K562 (cell line): ENCODE measurements around the gene ATP8A1. TPM values are rescaled to one million over a fixed set of nuclear protein-coding genes. Genes with fewer than 3 reads are reported as not detected.

Experiments
- ATAC-seq: fragments of 200-7000 bp; cut with Tn5 transposase; 3 replicates; pipeline ENCODE4 v1.9.1; 2020; ENCODE audit warnings: moderate library complexity
- BruUV-seq: library from RNA; stranded (reverse); fragments of 400-500 nt; replicated peaks from 2 replicates; lab custom pipeline; 2021; lab: Mats Ljungman, UMichigan
- CTCF ChIA-PET: fragments of 300-600 bp; formaldehyde crosslinking; extraction: SDS; loops from one replicate; lab custom pipeline; 2021; ENCODE audit warnings: low intra/inter-chr PET ratio; lab: Yijun Ruan, JAX
- POLR2A ChIA-PET: fragments of 300-600, 350-650 bp; sonication (Branson Sonifier 250); formaldehyde crosslinking; extraction: SDS; loops from one replicate; lab custom pipeline; 2021; ENCODE audit warnings: antibody characterized with exemption, inconsistent platforms; lab: Yijun Ruan, JAX
- DNase-seq, 4 experiments: peaks; one replicate each; pipeline versions ENCODE4 v3.0.0 to v3.0.0-alpha.2; 2011 to 2018; ENCODE audit warnings: low spot score in 3 of 4, mixed read lengths in 3 of 4; ENCODE audit errors: extremely low read depth in 1 of 4
- FAIRE-seq: peaks from 2 replicates; lab custom pipeline; 2011; peaks lifted over from hg19 to GRCh38; lab: Jason Lieb, UNC
- H2AFZ ChIP-seq: 2 replicates; pipeline ENCODE4 v1.6.0; 2011; ENCODE audit warnings: low read depth, low read length, control low read depth, inconsistent platforms
- H3K27ac ChIP-seq: fragments of 200-600 bp; 3 replicates; pipeline ENCODE4 v1.8.0; 2011; ENCODE audit warnings: low read depth, mild to moderate bottlenecking, control low read depth, inconsistent platforms, low read length, moderate library complexity, mixed read lengths; ENCODE audit errors: extremely low read depth
- H3K27me3 ChIP-seq, 2 experiments: fragments of 300-600 bp in 1 of 2; 2 replicates in 1 of 2; 3 replicates in 1 of 2; pipeline versions ENCODE4 v1.6.0 to v1.8.0; 2011; ENCODE audit warnings: inconsistent platforms in 2 of 2, low read length in 2 of 2, mild to moderate bottlenecking in 1 of 2, mixed read lengths in 1 of 2, moderate library complexity in 1 of 2; ENCODE audit not compliant: control insufficient read depth in 2 of 2, insufficient read depth in 2 of 2
- H3K36me3 ChIP-seq: fragments of 300-600 bp; 3 replicates; pipeline ENCODE4 v1.8.0; 2011; ENCODE audit warnings: mild to moderate bottlenecking, low read length, inconsistent platforms; ENCODE audit not compliant: control insufficient read depth, insufficient read depth
- H3K4me1 ChIP-seq, 2 experiments: fragments of 200-600 bp in 1 of 2; replicated peaks in 1 of 2; 2 replicates in 1 of 2; 3 replicates in 1 of 2; pipeline versions ENCODE4 v1.5.1 to v1.8.0; 2011; ENCODE audit warnings: inconsistent platforms in 2 of 2, low read length in 2 of 2, mild to moderate bottlenecking in 1 of 2, mixed read lengths in 1 of 2, moderate library complexity in 1 of 2; ENCODE audit not compliant: control insufficient read depth in 2 of 2, insufficient read depth in 2 of 2
- H3K4me2 ChIP-seq: 2 replicates; pipeline ENCODE4 v1.6.1; 2011; ENCODE audit warnings: low read length, control low read depth, inconsistent platforms, mixed read lengths; ENCODE audit not compliant: insufficient read depth
- H3K4me3 ChIP-seq: fragments of 200-600 bp; sonication (generic), shearing (Covaris generic); 2 replicates; pipeline ENCODE4 v1.5.1; 2016; ENCODE audit warnings: control low read depth, inconsistent platforms
- H3K79me2 ChIP-seq: fragments of 200-600 bp; 3 replicates; pipeline ENCODE4 v1.8.0; 2011; ENCODE audit warnings: low read length, inconsistent platforms; ENCODE audit not compliant: control insufficient read depth, insufficient read depth
- H3K9ac ChIP-seq, 2 experiments: 2 replicates each; pipeline versions ENCODE4 v1.6.0 to v1.6.1; 2011; ENCODE audit warnings: low read depth in 2 of 2, low read length in 2 of 2, control low read depth in 1 of 2, inconsistent platforms in 1 of 2, mild to moderate bottlenecking in 1 of 2, mixed read lengths in 1 of 2; ENCODE audit not compliant: insufficient read depth in 1 of 2
- H3K9me1 ChIP-seq: one replicate; pipeline ENCODE4 v1.6.0; 2011; ENCODE audit warnings: inconsistent platforms, mild to moderate bottlenecking, low read length, moderate library complexity; ENCODE audit not compliant: control insufficient read depth, insufficient read depth
- H3K9me3 ChIP-seq: replicated peaks from 2 replicates; pipeline ENCODE4 v1.5.1; 2011; ENCODE audit warnings: low read depth, low read length, inconsistent platforms; ENCODE audit not compliant: control insufficient read depth, insufficient read depth
- H4K20me1 ChIP-seq: replicated peaks from 2 replicates; pipeline ENCODE4 v1.6.1; 2011; ENCODE audit warnings: low read length, inconsistent platforms, mixed read lengths; ENCODE audit not compliant: control insufficient read depth, insufficient read depth
- BACH1 ChIP-seq: fragments of 200-800 bp; sonication (Bioruptor generic); IDR thresholded peaks from 2 replicates; pipeline ENCODE4 v1.6.1; 2016; ENCODE audit warnings: missing genetic modification characterization, missing compliant biosample characterization
- BMI1 ChIP-seq: fragments of 150-350 bp; IDR thresholded peaks from 2 replicates; pipeline ENCODE4 v1.6.1; 2014; ENCODE audit warnings: low read length
- COPS2 ChIP-seq: fragments of 450-650 bp; conservative IDR thresholded peaks from 2 replicates; pipeline ENCODE4 v1.6.1; 2016; ENCODE audit warnings: mild to moderate bottlenecking, moderate library complexity
- FOXO4 ChIP-seq: fragments of 450-650 bp; formaldehyde crosslinking; IDR thresholded peaks from 2 replicates; pipeline ENCODE4 v1.4.0; 2020; ENCODE audit warnings: mild to moderate bottlenecking, moderate library complexity
- HDGF ChIP-seq: fragments of 450-650 bp; IDR thresholded peaks from 2 replicates; pipeline ENCODE4 v1.6.1; 2016
- MAFK ChIP-seq: IDR thresholded peaks from 2 replicates; pipeline ENCODE4 v1.6.1; 2011; ENCODE audit warnings: low read length, improper control_type of control experiment
- NONO ChIP-seq, 2 experiments: fragments of 200-400 bp in 1 of 2; fragments of 450-650 bp in 1 of 2; formaldehyde crosslinking in 1 of 2; IDR thresholded peaks; 2 replicates each; pipeline ENCODE4 v1.6.1; 2017; ENCODE audit warnings: low read depth in 2 of 2, mild to moderate bottlenecking in 2 of 2, moderate library complexity in 2 of 2, low read length in 1 of 2
- TARDBP ChIP-seq: fragments of 450-650 bp; IDR thresholded peaks from 2 replicates; pipeline ENCODE4 v1.6.1; 2016
- TBP ChIP-seq: optimal IDR thresholded peaks from 2 replicates; pipeline ENCODE3; 2011; ENCODE audit warnings: low read depth, low read length, improper control_type of control experiment
- TCF7L2 ChIP-seq: fragments of 150-350 bp; IDR thresholded peaks from 2 replicates; pipeline ENCODE4 v1.6.1; 2016; ENCODE audit warnings: low read depth, mild to moderate bottlenecking, low read length, moderate library complexity
- ZEB2 ChIP-seq: fragments of 450-650 bp; IDR thresholded peaks from 2 replicates; pipeline ENCODE4 v1.6.1; 2016
- ZNF23 ChIP-seq: fragments of 250-450 bp; sonication (Bioruptor Pico); IDR thresholded peaks from 2 replicates; pipeline ENCODE4 v1.4.0; 2020; ENCODE audit warnings: mild to moderate bottlenecking
- WGBS: fragments of 100-300 bp; shearing (Covaris generic); methylation state at CpG from one replicate; pipeline ENCODE4 v1.1.6; 2016; ENCODE audit warnings: low coverage, mixed read lengths; ENCODE audit not compliant: insufficient coverage; ENCODE audit errors: missing lambda C conversion rate; 5-methylcytosine and 5-hydroxymethylcytosine counted together
- in situ Hi-C: fragments of 300-500 bp; cut with MboI; formaldehyde crosslinking; loops from 4 replicates; pipeline ENCODE4 v1.15.0; 2018; ENCODE audit warnings: inconsistent platforms, mixed read lengths
- intact Hi-C: fragments of 100-400 bp; cut with micrococcal nuclease; formaldehyde crosslinking; loops from 2 replicates; pipeline ENCODE4 v1.14.2; 2022
- polyA plus RNA-seq, 8 experiments: library from polyadenylated mRNA; depleted of rRNA in 4 of 8; stranded (reverse) in 5 of 8; unstranded in 3 of 8; fragments of >200 nt; fragmentation: Nextera tagmentation in 2 of 8; fragmentation: Illumina TruSeq in 1 of 8; extraction: Ambion mirVana in 2 of 8; extraction: Trizol in 1 of 8; gene quantifications; 2 replicates each; pipeline versions ENCODE4 v1.2.1 to v1.2.3, GENCODE V29; 2011 to 2014; ENCODE audit warnings: inconsistent platforms in 1 of 8, missing spikeins in 1 of 8
- total RNA-seq, 7 experiments: library from RNA; depleted of rRNA in 6 of 7; stranded (reverse); fragments of >200 nt in 6 of 7; fragmentation: Illumina TruSeq in 2 of 7; extraction: Trizol in 2 of 7; gene quantifications; 2 replicates each; pipeline versions ENCODE4 v1.2.1 to v1.2.3, GENCODE V29; 2011 to 2021; ENCODE audit warnings: low replicate concordance in 1 of 7
- TF ChIP-seq, protein P1 (sequence below): sonication (generic); formaldehyde crosslinking; IDR thresholded peaks from 2 replicates; pipeline ENCODE4 v1.8.0; 2022; ENCODE audit warnings: missing genetic modification reagents, mild to moderate bottlenecking, borderline replicate concordance
- TF ChIP-seq, protein P2 (sequence below): IDR thresholded peaks from 2 replicates; pipeline ENCODE4 v1.6.1; 2011; ENCODE audit warnings: borderline replicate concordance, low read depth, mild to moderate bottlenecking, moderate library complexity, low read length; ENCODE audit not compliant: insufficient read depth, poor library complexity, severe bottlenecking

The ATP8A1 gene
- total and polyA plus RNA-seq, 9 of the 15 experiments (the other 6 are each of a cell fraction or from before 2014, with no cell fraction given), result 0.05 to 0.29 (median 0.07) TPM; not detected in 2

- no peak for TF ChIP-seq ZEB2
- TF ChIP-seq COPS2, result no peak
- no peak for TF ChIP-seq NONO (IDR thresholded peaks at IDR 0.05; ENCODE audit: low read depth in 2 of 2, low read length in 1 of 2)
- TF ChIP-seq, protein P1, sequence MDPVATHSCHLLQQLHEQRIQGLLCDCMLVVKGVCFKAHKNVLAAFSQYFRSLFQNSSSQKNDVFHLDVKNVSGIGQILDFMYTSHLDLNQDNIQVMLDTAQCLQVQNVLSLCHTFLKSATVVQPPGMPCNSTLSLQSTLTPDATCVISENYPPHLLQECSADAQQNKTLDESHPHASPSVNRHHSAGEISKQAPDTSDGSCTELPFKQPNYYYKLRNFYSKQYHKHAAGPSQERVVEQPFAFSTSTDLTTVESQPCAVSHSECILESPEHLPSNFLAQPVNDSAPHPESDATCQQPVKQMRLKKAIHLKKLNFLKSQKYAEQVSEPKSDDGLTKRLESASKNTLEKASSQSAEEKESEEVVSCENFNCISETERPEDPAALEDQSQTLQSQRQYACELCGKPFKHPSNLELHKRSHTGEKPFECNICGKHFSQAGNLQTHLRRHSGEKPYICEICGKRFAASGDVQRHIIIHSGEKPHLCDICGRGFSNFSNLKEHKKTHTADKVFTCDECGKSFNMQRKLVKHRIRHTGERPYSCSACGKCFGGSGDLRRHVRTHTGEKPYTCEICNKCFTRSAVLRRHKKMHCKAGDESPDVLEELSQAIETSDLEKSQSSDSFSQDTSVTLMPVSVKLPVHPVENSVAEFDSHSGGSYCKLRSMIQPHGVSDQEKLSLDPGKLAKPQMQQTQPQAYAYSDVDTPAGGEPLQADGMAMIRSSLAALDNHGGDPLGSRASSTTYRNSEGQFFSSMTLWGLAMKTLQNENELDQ (CRISPR knock-in tag), result no peak
- no peak for TF ChIP-seq ZNF23 (CRISPR knock-in tag)
- TF ChIP-seq TARDBP, result no peak
- TF ChIP-seq TCF7L2, result no peak
- TF ChIP-seq HDGF, result no peak
- no peak for TF ChIP-seq TBP
- TF ChIP-seq BMI1, result no peak
Observed at GRCh38 chr4:42607011-42607726, 49.7 kb downstream of the ATP8A1 start (continued).

- no peaks in the 10 kb centered on the region for H3K9me3 ChIP-seq
- no peak overlapping the region for H3K4me2 ChIP-seq
- WGBS, result 0% methylated on average over 5 of the region's 5 CpGs
- intact Hi-C loops, result no loop called here
- ChIA-PET CTCF (no interaction called here), POLR2A (no interaction called here)
- in situ Hi-C loops, result no loop called here
- no peaks in the 10 kb centered on the region for H3K9me1 ChIP-seq
- H3K27me3 ChIP-seq, result no peaks in the 10 kb centered on the region
- no peak for TF ChIP-seq BACH1 (tag)
- TF ChIP-seq FOXO4, result no peak
- TF ChIP-seq, protein P2, sequence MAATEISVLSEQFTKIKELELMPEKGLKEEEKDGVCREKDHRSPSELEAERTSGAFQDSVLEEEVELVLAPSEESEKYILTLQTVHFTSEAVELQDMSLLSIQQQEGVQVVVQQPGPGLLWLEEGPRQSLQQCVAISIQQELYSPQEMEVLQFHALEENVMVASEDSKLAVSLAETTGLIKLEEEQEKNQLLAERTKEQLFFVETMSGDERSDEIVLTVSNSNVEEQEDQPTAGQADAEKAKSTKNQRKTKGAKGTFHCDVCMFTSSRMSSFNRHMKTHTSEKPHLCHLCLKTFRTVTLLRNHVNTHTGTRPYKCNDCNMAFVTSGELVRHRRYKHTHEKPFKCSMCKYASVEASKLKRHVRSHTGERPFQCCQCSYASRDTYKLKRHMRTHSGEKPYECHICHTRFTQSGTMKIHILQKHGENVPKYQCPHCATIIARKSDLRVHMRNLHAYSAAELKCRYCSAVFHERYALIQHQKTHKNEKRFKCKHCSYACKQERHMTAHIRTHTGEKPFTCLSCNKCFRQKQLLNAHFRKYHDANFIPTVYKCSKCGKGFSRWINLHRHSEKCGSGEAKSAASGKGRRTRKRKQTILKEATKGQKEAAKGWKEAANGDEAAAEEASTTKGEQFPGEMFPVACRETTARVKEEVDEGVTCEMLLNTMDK, result no peak
- TF ChIP-seq MAFK, result no peak
- H3K79me2 ChIP-seq, result no peaks in the 10 kb centered on the region
- DNase-seq (no peak), ATAC-seq (no peak), FAIRE-seq (no peak)
- no peak overlapping the region for H3K27ac ChIP-seq
- no peaks in the 10 kb centered on the region for H3K4me1 ChIP-seq
- H3K4me3 ChIP-seq, result no peak overlapping the region
- no peaks in the 10 kb centered on the region for H4K20me1 ChIP-seq
- H3K36me3 ChIP-seq, result no peaks in the 10 kb centered on the region
- H3K9ac ChIP-seq, result no peak overlapping the region
- BruUV-seq, result no TSS peak
- H2AFZ ChIP-seq, result no peak overlapping the region
Observed at GRCh38 chr4:42605264-42605663, 51.6 kb downstream of the ATP8A1 start.
